LNCAP (cell line): ENCODE results near the gene FOXP1.

ENCODE experiments used
- CTCF ChIP-seq: fragments of 450-650 bp; IDR thresholded peaks from 2 replicates; pipeline ENCODE4 v1.5.1; 2017; ENCODE audit warnings: mild to moderate bottlenecking

The FOXP1 gene

GRCh38 chr3:71062037-71062932 lies 521.2 kb downstream of the FOXP1 start:
- no peak for TF ChIP-seq CTCF

- TF ChIP-seq CTCF = no peak
Observed at GRCh38 chr3:71061581-71061980, 521.9 kb downstream of the FOXP1 start.

- no peak for TF ChIP-seq CTCF
Observed at GRCh38 chr3:71061037-71061436, 522.5 kb downstream of the FOXP1 start.

- TF ChIP-seq CTCF = no peak
Observed at GRCh38 chr3:71060536-71060935, 523.0 kb downstream of the FOXP1 start.

GRCh38 chr3:71057526-71057894 lies 526.0 kb downstream of the FOXP1 start:
- no peak for TF ChIP-seq CTCF

GRCh38 chr3:71056327-71056726 lies 527.2 kb downstream of the FOXP1 start:
- TF ChIP-seq CTCF = no peak

GRCh38 chr3:71055257-71056001 lies 528.1 kb downstream of the FOXP1 start:
- TF ChIP-seq CTCF = no peak
